ENCODE results near the gene GAS7.
"Not testable (repeated sequence)": the region's sequence is repeated elsewhere in the genome, so short reads cannot be mapped to it uniquely, and the experiment has no call there.

The GAS7 gene

DNA sequence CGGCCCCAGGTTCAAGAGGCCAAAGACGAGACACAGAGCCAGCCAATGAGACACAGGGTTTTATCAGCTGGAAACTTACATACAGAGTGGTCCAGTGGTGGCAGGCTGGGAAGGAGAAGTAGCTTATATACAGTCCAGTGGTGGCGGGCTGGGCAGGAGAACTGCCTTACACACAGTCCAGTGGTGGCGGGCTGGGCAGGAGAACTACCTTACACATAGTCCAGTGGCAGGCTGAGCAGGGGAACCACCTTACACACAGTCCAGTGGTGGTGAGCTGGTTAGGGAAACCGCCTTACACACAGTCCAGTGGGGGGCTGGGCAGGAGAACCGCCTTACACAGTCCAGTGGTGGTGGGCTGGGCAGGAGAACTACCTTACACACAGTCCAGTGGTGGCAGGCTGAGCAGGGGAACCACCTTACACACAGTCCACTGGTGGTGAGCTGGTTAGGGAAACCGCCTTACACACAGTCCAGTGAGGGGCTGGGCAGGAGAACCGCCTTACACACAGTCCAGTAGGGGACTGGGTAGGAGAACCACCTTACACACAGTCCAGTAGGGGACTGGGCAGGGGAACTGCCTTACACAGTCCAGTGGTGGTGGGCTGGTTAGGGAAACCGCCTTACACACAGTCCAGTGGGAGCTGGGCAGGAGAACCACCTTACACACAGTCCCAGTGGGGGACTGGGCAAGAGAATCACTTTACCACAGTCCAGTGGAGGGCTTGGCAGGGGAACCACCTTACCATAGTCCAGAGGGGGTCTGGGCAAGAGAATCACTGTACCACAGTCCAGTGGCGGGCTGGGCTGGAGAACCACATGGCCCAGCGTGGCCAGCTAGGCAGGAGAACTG, 90.9 kb downstream of the GAS7 start:
- H3K4me3 ChIP-seq (ENCODE audit: low read depth, low read length): no peak overlapping the region
- TF ChIP-seq, protein P1, sequence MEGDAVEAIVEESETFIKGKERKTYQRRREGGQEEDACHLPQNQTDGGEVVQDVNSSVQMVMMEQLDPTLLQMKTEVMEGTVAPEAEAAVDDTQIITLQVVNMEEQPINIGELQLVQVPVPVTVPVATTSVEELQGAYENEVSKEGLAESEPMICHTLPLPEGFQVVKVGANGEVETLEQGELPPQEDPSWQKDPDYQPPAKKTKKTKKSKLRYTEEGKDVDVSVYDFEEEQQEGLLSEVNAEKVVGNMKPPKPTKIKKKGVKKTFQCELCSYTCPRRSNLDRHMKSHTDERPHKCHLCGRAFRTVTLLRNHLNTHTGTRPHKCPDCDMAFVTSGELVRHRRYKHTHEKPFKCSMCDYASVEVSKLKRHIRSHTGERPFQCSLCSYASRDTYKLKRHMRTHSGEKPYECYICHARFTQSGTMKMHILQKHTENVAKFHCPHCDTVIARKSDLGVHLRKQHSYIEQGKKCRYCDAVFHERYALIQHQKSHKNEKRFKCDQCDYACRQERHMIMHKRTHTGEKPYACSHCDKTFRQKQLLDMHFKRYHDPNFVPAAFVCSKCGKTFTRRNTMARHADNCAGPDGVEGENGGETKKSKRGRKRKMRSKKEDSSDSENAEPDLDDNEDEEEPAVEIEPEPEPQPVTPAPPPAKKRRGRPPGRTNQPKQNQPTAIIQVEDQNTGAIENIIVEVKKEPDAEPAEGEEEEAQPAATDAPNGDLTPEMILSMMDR (IDR thresholded peaks at IDR 0.05; ENCODE audit: low read depth, low read length): no peak

DNA sequence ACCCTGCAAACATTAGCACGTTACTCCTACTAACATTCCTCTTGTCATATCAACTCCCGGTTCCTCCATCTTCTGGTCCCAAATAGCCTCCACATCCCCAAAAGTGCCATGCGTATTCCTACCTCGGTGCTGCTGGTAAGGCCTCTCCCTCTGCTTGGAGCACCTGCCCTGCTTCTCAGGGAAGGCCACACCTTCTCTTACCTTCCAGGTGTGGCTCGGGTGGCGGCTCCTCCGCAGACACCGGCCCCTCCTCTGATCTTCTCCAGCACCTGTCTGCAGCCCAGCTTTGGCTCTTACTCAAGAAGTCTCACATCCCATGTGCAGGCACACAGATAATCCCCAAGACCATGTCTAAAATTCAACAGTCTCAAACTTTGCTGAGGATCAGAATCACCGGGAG, 92.3 kb downstream of the GAS7 start:
- TF ChIP-seq, protein P1 (IDR thresholded peaks at IDR 0.05; ENCODE audit: low read depth, low read length): no peak
- H3K4me3 ChIP-seq (ENCODE audit: low read depth, low read length): no peak overlapping the region

DNA sequence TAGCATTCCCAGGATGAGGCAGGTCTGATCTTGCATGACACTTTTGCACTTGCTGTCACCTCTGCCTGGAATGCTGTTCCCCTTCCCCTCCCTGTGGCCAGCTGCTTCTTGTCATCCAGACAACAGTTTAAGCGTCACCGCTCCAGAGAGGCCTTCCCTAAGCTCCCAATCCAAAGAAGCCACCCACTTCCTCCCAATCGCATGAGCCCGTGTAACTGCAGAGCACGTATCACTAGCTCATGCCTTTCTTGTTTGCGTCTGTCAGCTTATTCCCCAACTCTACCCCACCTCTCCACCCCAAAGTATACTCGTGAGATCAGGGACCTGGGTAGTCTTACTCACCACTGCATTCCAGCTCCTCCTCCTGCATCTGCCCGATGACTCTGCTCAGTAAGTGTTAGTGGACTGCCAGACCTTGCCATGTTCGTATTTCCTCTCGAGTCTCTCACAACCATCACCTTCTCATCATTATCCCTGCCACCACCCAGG, 92.8 kb downstream of the GAS7 start:
- TF ChIP-seq, protein P1 (IDR thresholded peaks at IDR 0.05; ENCODE audit: low read depth, low read length): no peak
- no peak overlapping the region for H3K4me3 ChIP-seq (ENCODE audit: low read depth, low read length)

DNA sequence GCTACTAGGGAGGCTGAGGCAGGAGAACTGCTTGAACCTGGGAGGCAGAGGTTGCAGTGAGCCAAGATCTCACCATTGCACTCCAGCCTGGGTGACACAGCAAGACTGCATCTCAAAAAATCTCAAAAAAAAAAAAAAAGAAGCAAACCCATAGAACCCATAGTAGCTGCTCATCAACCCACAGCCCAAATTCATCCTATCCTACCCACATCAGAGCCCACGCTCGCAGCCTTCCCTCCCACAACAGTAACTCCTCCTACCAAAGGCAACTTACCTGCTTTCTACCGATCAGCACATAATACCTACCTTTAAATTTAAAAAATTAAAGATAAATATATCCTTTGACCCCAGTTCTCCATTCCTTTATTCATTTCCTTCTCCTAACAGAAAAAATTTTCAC, 94.7 kb downstream of the GAS7 start:
- TF ChIP-seq, protein P1 (IDR thresholded peaks at IDR 0.05; ENCODE audit: low read depth, low read length): no peak
- no peak overlapping the region for H3K4me3 ChIP-seq (ENCODE audit: low read depth, low read length)

DNA sequence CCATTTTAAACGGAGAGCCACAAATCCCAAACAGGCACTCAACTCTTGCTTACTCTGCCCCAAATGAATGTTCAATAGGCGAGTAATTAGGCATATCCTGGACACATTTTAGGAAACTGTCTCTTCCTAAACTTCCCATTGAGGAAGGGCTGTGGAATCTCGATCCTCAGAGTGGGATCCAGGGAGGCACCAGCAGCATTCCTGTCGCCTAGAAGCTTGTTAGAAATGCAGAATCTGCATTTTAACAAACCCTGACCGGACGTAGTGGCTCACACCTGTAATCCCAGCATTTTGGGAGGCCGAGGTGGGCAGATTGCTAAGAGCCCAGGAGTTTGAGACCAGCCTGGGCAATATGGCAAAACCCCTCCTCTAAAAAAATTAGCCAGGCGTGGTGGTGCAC, 95.6 kb downstream of the GAS7 start:
- H3K4me3 ChIP-seq (ENCODE audit: low read depth, low read length): no peak overlapping the region
- TF ChIP-seq, protein P1 (IDR thresholded peaks at IDR 0.05; ENCODE audit: low read depth, low read length): no peak

DNA sequence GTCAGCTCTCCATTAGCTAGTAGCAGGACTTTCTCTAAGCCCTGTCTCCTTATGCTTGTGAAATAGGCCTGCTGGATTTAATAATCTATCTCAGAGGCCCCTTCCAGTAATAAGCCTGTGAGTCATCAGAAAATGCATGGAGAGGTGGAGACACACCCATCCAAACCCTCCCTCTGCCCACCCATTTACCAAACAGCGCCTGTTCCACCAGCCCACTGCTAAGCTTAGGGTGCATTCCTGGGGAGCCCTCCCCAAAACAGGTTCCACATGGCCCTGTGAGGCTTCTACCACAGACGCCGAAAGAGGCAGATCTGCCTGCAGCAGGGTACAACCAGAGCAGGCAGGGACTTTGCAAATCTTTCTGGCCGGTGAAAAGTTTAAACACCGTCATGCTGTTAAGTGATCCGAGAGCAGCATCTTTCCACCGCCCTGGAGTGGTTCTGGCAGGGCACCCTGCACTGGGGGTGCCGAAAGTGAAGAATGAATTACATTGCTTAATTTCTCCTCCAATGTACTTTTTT, 99.3 kb downstream of the GAS7 start:
- no peak overlapping the region for H3K4me3 ChIP-seq (ENCODE audit: low read depth, low read length)
- TF ChIP-seq, protein P1 (IDR thresholded peaks at IDR 0.05; ENCODE audit: low read depth, low read length): no peak

DNA sequence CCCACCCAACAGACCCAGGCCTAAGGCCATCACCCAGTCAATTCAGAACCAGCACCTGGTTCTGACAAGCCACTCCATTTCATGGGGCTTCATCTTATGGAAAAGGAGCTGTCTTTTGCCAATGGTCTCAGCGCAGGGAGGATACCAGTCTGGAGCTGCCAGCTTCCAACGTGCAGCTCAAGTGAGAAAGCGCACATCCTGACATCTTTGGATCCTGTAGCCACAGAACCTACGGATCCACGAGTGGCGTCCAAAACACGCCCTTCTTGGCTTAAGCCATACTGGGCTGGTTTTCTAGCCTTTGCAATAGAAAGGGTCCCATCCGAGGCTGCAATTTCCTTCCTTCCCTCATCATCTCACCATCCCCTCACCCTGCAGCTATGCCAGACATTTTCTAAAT, 101.8 kb downstream of the GAS7 start:
- TF ChIP-seq, protein P1 (IDR thresholded peaks at IDR 0.05; ENCODE audit: low read depth, low read length): no peak
- H3K4me3 ChIP-seq (ENCODE audit: low read depth, low read length): no peak overlapping the region

DNA sequence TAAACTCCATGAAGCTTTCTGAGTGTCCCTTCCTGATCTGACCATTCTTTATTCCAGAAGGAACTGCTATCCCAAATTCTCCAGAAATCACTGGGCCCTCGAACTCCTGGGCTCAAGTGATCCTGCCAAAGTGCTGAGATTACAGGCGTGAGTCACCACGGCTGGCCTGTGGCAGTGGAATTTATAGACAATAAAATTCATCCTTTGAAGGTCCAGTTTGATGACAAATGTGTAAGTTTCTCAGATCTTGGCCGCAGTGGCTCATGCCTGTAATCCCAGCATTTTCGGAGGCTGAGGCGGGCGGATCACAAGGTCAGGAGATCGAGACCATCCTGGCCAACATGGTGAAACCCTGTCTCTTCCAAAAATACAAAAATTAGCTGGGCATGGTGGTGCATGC, 103.1 kb downstream of the GAS7 start:
- not testable (repeated sequence) for H3K4me3 ChIP-seq (ENCODE audit: low read depth, low read length)
